ENCODE measurements around the gene RSRC1. TPM values are rescaled to one million over a fixed set of nuclear protein-coding genes. Genes with fewer than 3 reads are reported as not detected.
"Not testable (repeated sequence)": the region's sequence is repeated elsewhere in the genome, so short reads cannot be mapped to it uniquely, and the experiment has no call there.

RSRC1 gene
- total RNA-seq, 1 experiment from 2014 or later: 60.3 TPM

DNA sequence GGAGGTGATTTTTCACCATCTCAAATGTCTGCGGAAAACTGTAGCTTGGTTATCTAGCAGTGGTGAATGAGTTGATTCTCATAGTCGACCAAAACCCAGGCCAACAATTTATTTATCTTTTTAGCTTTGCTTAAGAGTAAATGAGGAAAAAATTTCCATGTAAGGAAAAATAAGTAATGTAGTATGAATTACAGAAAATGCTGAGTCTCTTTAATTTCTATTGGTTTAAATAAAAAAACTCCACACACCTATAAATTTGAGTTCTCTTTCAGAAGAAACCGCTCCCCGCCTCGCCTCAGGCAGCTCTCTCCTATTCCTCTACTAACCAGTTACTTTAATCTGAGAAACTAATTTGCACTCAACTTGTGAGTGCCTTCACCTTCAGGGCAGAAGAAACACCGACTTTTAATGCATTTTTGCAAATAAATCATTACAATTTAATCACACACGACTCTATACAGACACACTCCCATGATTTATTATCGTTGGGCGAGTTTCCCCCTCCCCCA, 540 bp upstream of the RSRC1 start:
- H3K27ac ChIP-seq: peak overlapping the region; percentile 83
- peaks cover 15% of the 10 kb centered on the region for H3F3A ChIP-seq (ENCODE audit: insufficient read depth, low read depth)
- H3K4me3 ChIP-seq: peak overlapping the region; percentile 84
- TF ChIP-seq, protein P1, sequence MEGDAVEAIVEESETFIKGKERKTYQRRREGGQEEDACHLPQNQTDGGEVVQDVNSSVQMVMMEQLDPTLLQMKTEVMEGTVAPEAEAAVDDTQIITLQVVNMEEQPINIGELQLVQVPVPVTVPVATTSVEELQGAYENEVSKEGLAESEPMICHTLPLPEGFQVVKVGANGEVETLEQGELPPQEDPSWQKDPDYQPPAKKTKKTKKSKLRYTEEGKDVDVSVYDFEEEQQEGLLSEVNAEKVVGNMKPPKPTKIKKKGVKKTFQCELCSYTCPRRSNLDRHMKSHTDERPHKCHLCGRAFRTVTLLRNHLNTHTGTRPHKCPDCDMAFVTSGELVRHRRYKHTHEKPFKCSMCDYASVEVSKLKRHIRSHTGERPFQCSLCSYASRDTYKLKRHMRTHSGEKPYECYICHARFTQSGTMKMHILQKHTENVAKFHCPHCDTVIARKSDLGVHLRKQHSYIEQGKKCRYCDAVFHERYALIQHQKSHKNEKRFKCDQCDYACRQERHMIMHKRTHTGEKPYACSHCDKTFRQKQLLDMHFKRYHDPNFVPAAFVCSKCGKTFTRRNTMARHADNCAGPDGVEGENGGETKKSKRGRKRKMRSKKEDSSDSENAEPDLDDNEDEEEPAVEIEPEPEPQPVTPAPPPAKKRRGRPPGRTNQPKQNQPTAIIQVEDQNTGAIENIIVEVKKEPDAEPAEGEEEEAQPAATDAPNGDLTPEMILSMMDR (conservative IDR thresholded peaks at IDR 0.05): no peak
- no peak for TF ChIP-seq EZH2 (IDR thresholded peaks at IDR 0.05; ENCODE audit: low read depth)
- H3K4me1 ChIP-seq (replicated peaks; ENCODE audit: insufficient read depth): peaks cover 28% of the 10 kb centered on the region
- no peaks in the 10 kb centered on the region for H3K9me2 ChIP-seq (ENCODE audit: insufficient read depth)
- intact Hi-C loops (cut with micrococcal nuclease; ENCODE audit: unreplicated experiment): loop anchor here (10.0 kb wide), 2 partner anchors 325 to 425 kb away; no protein-coding TSS in a partner anchor
- no TSS peak for BruUV-seq (replicated peaks)
- POLR2A ChIA-PET (ENCODE audit: unreplicated experiment): interaction anchor here (0.6 to 0.8 kb wide), 7 partner anchors 51 to 949 kb away, joined by 5 to 33 read pairs (median 14); no protein-coding TSS in a partner anchor
- peak overlapping the region; percentile 76 for H3K4me2 ChIP-seq
- no peak for DNase-seq
- H3K79me2 ChIP-seq (ENCODE audit: low read depth): peaks cover 39% of the 10 kb centered on the region
- no peaks in the 10 kb centered on the region for H4K20me1 ChIP-seq (ENCODE audit: insufficient read depth)
- H2AFZ ChIP-seq: peak overlapping the region; percentile 93
- 0 out of 2 replicates have a peak, but pooled peaks cover 3% of the 10 kb centered on the region for H3K36me3 ChIP-seq (ENCODE audit: low read depth)
- no peaks in the 10 kb centered on the region; the same call in 1 of the 2 replicates for H3K9me3 ChIP-seq (ENCODE audit: insufficient read depth, low read depth)
- CTCF ChIA-PET: interaction anchor here (0.6 kb wide), 5 partner anchors 251 to 1728 kb away, joined by 4 to 11 read pairs (median 6); no protein-coding TSS in a partner anchor
- no peaks in the 10 kb centered on the region for H3K27me3 ChIP-seq (ENCODE audit: insufficient read depth, low read depth)

DNA sequence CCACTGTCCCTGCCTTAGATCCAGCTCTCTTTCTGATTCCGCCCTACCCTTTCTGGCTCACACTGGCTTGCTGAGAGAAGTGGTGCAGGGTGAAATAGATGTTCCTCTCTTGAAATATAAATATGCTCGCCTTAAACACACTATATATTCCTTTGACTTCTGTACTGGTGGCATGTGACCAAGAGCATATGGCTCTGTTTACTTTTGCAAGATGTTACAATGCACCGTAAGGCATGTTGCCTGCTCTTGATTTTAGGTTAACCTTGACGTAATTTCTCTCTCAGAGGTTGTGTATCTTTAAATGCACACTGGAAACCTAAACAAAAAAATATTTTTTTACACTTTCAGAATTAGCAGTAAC, 749 bp downstream of the RSRC1 start:
- H3K4me1 ChIP-seq (replicated peaks; ENCODE audit: insufficient read depth): peaks cover 28% of the 10 kb centered on the region
- H3K27ac ChIP-seq: peak overlapping the region; percentile 83
- H3K79me2 ChIP-seq (ENCODE audit: low read depth): peaks cover 52% of the 10 kb centered on the region
- H3F3A ChIP-seq (ENCODE audit: insufficient read depth, low read depth): peaks cover 15% of the 10 kb centered on the region
- H3K9me2 ChIP-seq (ENCODE audit: insufficient read depth): no peaks in the 10 kb centered on the region
- no TSS peak for BruUV-seq (replicated peaks)
- DNase-seq: no peak
- ChIA-PET POLR2A (ENCODE audit: unreplicated experiment) (interaction anchor here (0.5 to 0.9 kb wide), 4 partner anchors 32 to 1022 kb away, joined by 3 to 15 read pairs (median 6); no protein-coding TSS in a partner anchor), CTCF (interaction anchor here (0.6 kb wide), 1 partner anchor 533 kb away, joined by 3 read pairs; no protein-coding TSS in a partner anchor)
- intact Hi-C loops (cut with micrococcal nuclease; ENCODE audit: unreplicated experiment): loop anchor here (2.0 to 5.0 kb wide), 2 partner anchors 58 to 323 kb away; no protein-coding TSS in a partner anchor
- H3K9me3 ChIP-seq (ENCODE audit: insufficient read depth, low read depth): no peaks in the 10 kb centered on the region; the same call in 1 of the 2 replicates
- H2AFZ ChIP-seq: peak overlapping the region; percentile 93
- peak overlapping the region; percentile 84 for H3K4me3 ChIP-seq
- H3K36me3 ChIP-seq (ENCODE audit: low read depth): 0 out of 2 replicates have a peak, but pooled peaks cover 3% of the 10 kb centered on the region
- H3K27me3 ChIP-seq (ENCODE audit: insufficient read depth, low read depth): no peaks in the 10 kb centered on the region
- H4K20me1 ChIP-seq (ENCODE audit: insufficient read depth): no peaks in the 10 kb centered on the region
- TF ChIP-seq, protein P1 (conservative IDR thresholded peaks at IDR 0.05): no peak
- no peak for TF ChIP-seq EZH2 (IDR thresholded peaks at IDR 0.05; ENCODE audit: low read depth)
- H3K4me2 ChIP-seq: peak overlapping the region; percentile 76

DNA sequence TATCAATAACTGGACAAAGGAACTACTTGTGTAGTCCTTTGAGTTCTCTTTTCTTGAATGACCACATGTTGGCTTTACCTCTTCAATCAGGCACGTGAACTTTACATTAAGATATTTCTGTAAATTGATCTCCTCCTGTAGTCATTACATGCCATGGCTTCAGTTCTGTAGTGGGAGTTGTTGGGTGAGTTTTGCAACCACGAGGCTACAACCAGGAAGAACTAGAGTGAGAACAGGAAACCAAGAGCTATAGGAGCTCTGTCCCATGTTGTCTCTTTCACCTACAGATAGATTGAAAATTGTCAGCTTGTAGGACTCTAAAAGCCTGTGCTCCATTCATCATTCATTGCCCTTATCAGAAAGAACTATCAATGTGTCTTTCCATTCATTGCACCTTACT, 2.0 kb downstream of the RSRC1 start:
- no peak overlapping the region; the same call in 1 of the 2 replicates for H3K27ac ChIP-seq
- peaks cover 24% of the 10 kb centered on the region for H3K4me1 ChIP-seq (replicated peaks; ENCODE audit: insufficient read depth)
- H3K79me2 ChIP-seq (ENCODE audit: low read depth): peaks cover 64% of the 10 kb centered on the region
- peaks cover 15% of the 10 kb centered on the region for H3F3A ChIP-seq (ENCODE audit: insufficient read depth, low read depth)
- no peak overlapping the region for H2AFZ ChIP-seq
- no peaks in the 10 kb centered on the region for H4K20me1 ChIP-seq (ENCODE audit: insufficient read depth)
- DNase-seq: no peak
- CTCF ChIA-PET: no interaction called here
- intact Hi-C loops (cut with micrococcal nuclease; ENCODE audit: unreplicated experiment): loop anchor here (2.0 to 5.0 kb wide), 2 partner anchors 57 to 325 kb away; no protein-coding TSS in a partner anchor
- no peaks in the 10 kb centered on the region for H3K27me3 ChIP-seq (ENCODE audit: insufficient read depth, low read depth)
- H3K9me3 ChIP-seq (ENCODE audit: insufficient read depth, low read depth): no peaks in the 10 kb centered on the region; the same call in 1 of the 2 replicates
- POLR2A ChIA-PET (ENCODE audit: unreplicated experiment): interaction anchor here (0.5 kb wide), 1 partner anchor 10 kb away, joined by 3 read pairs; no protein-coding TSS in a partner anchor
- peak overlapping the region; percentile 76 for H3K4me2 ChIP-seq
- 0 out of 2 replicates have a peak, but pooled peaks cover 3% of the 10 kb centered on the region for H3K36me3 ChIP-seq (ENCODE audit: low read depth)
- TF ChIP-seq EZH2 (IDR thresholded peaks at IDR 0.05; ENCODE audit: low read depth): no peak
- TF ChIP-seq, protein P1 (conservative IDR thresholded peaks at IDR 0.05): no peak
- H3K4me3 ChIP-seq: peak overlapping the region; percentile 84; the same call in 1 of the 2 replicates
- BruUV-seq (replicated peaks): no TSS peak
- no peaks in the 10 kb centered on the region for H3K9me2 ChIP-seq (ENCODE audit: insufficient read depth)

DNA sequence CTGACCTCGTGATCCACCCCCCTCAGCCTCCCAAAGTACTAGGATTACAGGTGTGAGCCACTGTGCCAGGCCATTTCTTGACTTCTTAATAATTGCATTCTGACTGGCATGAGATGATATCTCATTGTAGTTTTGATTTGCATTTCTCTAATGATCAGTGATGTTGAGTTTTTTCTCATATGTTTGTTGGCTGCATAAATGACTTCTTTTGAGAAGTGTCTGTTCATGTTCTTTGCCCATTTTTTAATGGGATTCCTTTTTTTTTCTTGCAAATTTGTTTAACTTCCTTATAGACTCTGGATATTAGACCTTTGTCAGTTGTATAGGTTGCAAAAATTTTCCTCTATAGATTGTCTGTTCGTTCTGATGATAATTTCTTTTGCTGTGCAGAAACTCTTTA, 3.7 kb downstream of the RSRC1 start:
- H3K79me2 ChIP-seq (ENCODE audit: low read depth): peaks cover 76% of the 10 kb centered on the region
- H3K9me2 ChIP-seq (ENCODE audit: insufficient read depth); H3K4me2 ChIP-seq; H2AFZ ChIP-seq; H3K27ac ChIP-seq; H3K36me3 ChIP-seq (ENCODE audit: low read depth); H3K4me3 ChIP-seq; H3K9me3 ChIP-seq (ENCODE audit: insufficient read depth, low read depth); H3K27me3 ChIP-seq (ENCODE audit: insufficient read depth, low read depth); CTCF ChIA-PET; BruUV-seq (replicated peaks); POLR2A ChIA-PET (ENCODE audit: unreplicated experiment); DNase-seq; H4K20me1 ChIP-seq (ENCODE audit: insufficient read depth): not testable (repeated sequence)
- H3K4me1 ChIP-seq (replicated peaks; ENCODE audit: insufficient read depth): peaks cover 24% of the 10 kb centered on the region
- H3F3A ChIP-seq (ENCODE audit: insufficient read depth, low read depth): peaks cover 15% of the 10 kb centered on the region
- intact Hi-C loops (cut with micrococcal nuclease; ENCODE audit: unreplicated experiment): loop anchor here (5.0 kb wide), 1 partner anchor 326 kb away; no protein-coding TSS in a partner anchor

Data from PC-9 (cell line).